K562 (cell line): ENCODE data around the gene GLCCI1. TPM values are rescaled to one million over a fixed set of nuclear protein-coding genes. Genes with fewer than 3 reads are reported as not detected.

Source experiments
- ASH1L ChIP-seq: fragments of 450-650 bp; IDR thresholded peaks from 2 replicates; pipeline ENCODE4 v1.6.1; 2018; ENCODE audit warnings: borderline replicate concordance, mild to moderate bottlenecking, low read depth; ENCODE audit not compliant: partially characterized antibody
- C11orf30 ChIP-seq: fragments of 450-650 bp; IDR thresholded peaks from 2 replicates; pipeline ENCODE4 v1.6.1; 2016; ENCODE audit warnings: low read depth, mild to moderate bottlenecking
- COPS2 ChIP-seq: fragments of 450-650 bp; conservative IDR thresholded peaks from 2 replicates; pipeline ENCODE4 v1.6.1; 2016; ENCODE audit warnings: mild to moderate bottlenecking, moderate library complexity
- FOXA3 ChIP-seq, 2 experiments: fragments of 450-650 bp in 1 of 2; sonication (generic) in 1 of 2; formaldehyde crosslinking; IDR thresholded peaks in 1 of 2; conservative IDR thresholded peaks in 1 of 2; 2 replicates each; pipeline versions ENCODE4 v1.4.0 to v1.8.0; 2020 to 2022; ENCODE audit warnings: mild to moderate bottlenecking in 2 of 2, missing genetic modification reagents in 1 of 2
- FOXJ2 ChIP-seq: fragments of 200-800 bp; sonication (Bioruptor generic); IDR thresholded peaks from 2 replicates; pipeline ENCODE4 v1.6.1; 2016; ENCODE audit warnings: missing genetic modification characterization, missing compliant biosample characterization
- MAFG ChIP-seq: fragments of 450-650 bp; conservative IDR thresholded peaks from 2 replicates; pipeline ENCODE4 v1.6.1; 2016; ENCODE audit warnings: missing genetic modification characterization, missing compliant biosample characterization
- MAFK ChIP-seq: IDR thresholded peaks from 2 replicates; pipeline ENCODE4 v1.6.1; 2011; ENCODE audit warnings: low read length, improper control_type of control experiment
- MTA3 ChIP-seq: fragments of 450-650 bp; formaldehyde crosslinking; IDR thresholded peaks from 2 replicates; pipeline ENCODE4 v1.6.1; 2017; ENCODE audit warnings: mild to moderate bottlenecking, borderline replicate concordance
- MYC ChIP-seq, 2 experiments: fragments of 250-450 bp in 1 of 2; sonication (Bioruptor Pico) in 1 of 2; IDR thresholded peaks; 2 replicates each; pipeline versions ENCODE4 v1.5.1 to v1.6.1; 2012 to 2021; ENCODE audit warnings: low read depth in 2 of 2, borderline replicate concordance in 1 of 2, improper control_type of control experiment in 1 of 2, low read length in 1 of 2, mild to moderate bottlenecking in 1 of 2, moderate library complexity in 1 of 2
- SRSF9 ChIP-seq: fragments of 200-400 bp; formaldehyde crosslinking; IDR thresholded peaks from 2 replicates; pipeline ENCODE4 v1.6.1; 2017; ENCODE audit warnings: low read depth, low read length, borderline replicate concordance
- ZC3H8 ChIP-seq: fragments of 450-650 bp; IDR thresholded peaks from 2 replicates; pipeline ENCODE4 v1.6.1; 2017
- ZNF12 ChIP-seq: sonication (generic); formaldehyde crosslinking; IDR thresholded peaks from 2 replicates; pipeline ENCODE4 v1.4.0; 2020; ENCODE audit warnings: mild to moderate bottlenecking, missing genetic modification reagents
- polyA plus RNA-seq, 8 experiments: library from polyadenylated mRNA; depleted of rRNA in 4 of 8; stranded (reverse) in 5 of 8; unstranded in 3 of 8; fragments of >200 nt; fragmentation: Nextera tagmentation in 2 of 8; fragmentation: Illumina TruSeq in 1 of 8; extraction: Ambion mirVana in 2 of 8; extraction: Trizol in 1 of 8; gene quantifications; 2 replicates each; pipeline versions ENCODE4 v1.2.1 to v1.2.3, GENCODE V29; 2011 to 2014; ENCODE audit warnings: inconsistent platforms in 1 of 8, missing spikeins in 1 of 8
- total RNA-seq, 7 experiments: library from RNA; depleted of rRNA in 6 of 7; stranded (reverse); fragments of >200 nt in 6 of 7; fragmentation: Illumina TruSeq in 2 of 7; extraction: Trizol in 2 of 7; gene quantifications; 2 replicates each; pipeline versions ENCODE4 v1.2.1 to v1.2.3, GENCODE V29; 2011 to 2021; ENCODE audit warnings: low replicate concordance in 1 of 7
- TF ChIP-seq, protein P1 (sequence below): fragments of 200-400 bp; formaldehyde crosslinking; IDR thresholded peaks from 2 replicates; pipeline ENCODE4 v1.6.1; 2017; ENCODE audit warnings: mild to moderate bottlenecking, low read depth, low read length, moderate library complexity
- TF ChIP-seq, protein P2 (sequence below): IDR thresholded peaks from 3 replicates; pipeline ENCODE4 v1.6.1; 2011; ENCODE audit warnings: borderline replicate concordance, mild to moderate bottlenecking, moderate library complexity; ENCODE audit not compliant: insufficient read length; ENCODE audit errors: extremely low read depth
- TF ChIP-seq, protein P3 (sequence below): fragments of 200-800 bp; sonication (Bioruptor generic); IDR thresholded peaks from 2 replicates; pipeline ENCODE4 v1.6.1; 2017; ENCODE audit warnings: missing genetic modification characterization, missing compliant biosample characterization
- TF ChIP-seq, protein P4 (sequence below): fragments of 200-800 bp; sonication (Bioruptor generic); IDR thresholded peaks from 2 replicates; pipeline ENCODE4 v1.6.1; 2017; ENCODE audit warnings: missing genetic modification characterization, missing compliant biosample characterization

Gene GLCCI1
- total and polyA plus RNA-seq, 9 of the 15 experiments (the other 6 are each of a cell fraction or from before 2014, with no cell fraction given), result 2.7 to 11.9 (median 7.2) TPM

DNA sequence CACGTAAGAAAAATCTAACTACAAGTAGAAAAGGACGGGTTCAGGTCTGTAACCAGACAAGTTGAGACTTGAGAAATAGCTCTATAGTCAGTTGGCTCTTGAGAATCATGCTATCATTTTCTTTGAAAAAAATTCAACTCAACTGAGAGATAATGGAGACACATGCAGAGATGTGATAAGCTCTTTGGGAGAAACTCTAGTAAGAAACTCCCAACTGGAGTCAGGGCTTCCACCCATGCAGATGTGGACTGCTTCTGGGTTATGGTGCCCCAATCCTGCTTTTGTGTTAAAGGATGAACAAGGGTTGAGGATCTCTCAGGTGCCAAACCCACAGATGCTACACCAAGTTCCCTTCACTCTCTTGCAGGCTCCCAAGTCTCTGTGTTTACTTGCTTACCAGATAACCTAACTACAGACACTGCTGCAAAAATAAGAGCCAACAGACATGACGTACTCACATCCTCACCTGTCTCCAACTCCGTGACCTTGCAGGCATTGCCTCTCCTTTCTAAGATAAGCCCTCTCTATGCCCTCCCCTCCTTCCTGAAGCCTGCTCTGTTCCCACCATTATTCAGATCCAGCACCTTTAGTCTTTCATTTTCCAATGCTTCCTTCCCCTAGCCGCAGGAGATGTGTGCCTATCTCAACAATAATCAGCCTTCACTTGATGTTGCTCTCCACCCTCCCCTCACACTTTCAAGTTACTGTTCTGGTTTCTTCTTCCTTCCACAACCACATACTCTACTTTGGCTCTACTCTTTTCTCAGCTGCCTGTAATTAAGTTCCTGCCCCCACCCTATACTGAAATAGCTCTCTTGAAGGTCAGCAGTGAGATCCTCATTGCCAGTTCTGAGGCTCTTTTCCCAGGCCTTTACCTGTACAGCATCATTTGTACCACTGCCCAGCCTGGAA is 163.4 kb downstream of the GLCCI1 start (continued):
- TF ChIP-seq, protein P1, sequence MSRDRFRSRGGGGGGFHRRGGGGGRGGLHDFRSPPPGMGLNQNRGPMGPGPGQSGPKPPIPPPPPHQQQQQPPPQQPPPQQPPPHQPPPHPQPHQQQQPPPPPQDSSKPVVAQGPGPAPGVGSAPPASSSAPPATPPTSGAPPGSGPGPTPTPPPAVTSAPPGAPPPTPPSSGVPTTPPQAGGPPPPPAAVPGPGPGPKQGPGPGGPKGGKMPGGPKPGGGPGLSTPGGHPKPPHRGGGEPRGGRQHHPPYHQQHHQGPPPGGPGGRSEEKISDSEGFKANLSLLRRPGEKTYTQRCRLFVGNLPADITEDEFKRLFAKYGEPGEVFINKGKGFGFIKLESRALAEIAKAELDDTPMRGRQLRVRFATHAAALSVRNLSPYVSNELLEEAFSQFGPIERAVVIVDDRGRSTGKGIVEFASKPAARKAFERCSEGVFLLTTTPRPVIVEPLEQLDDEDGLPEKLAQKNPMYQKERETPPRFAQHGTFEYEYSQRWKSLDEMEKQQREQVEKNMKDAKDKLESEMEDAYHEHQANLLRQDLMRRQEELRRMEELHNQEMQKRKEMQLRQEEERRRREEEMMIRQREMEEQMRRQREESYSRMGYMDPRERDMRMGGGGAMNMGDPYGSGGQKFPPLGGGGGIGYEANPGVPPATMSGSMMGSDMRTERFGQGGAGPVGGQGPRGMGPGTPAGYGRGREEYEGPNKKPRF, result no peak
- TF ChIP-seq FOXA3 (CRISPR knock-in tag; conservative IDR thresholded peaks at IDR 0.05 in 1 of 2, IDR thresholded peaks at IDR 0.05 in 1 of 2), result peak in 1 of 2 experiments; percentile 30; a peak in 1 of 4 replicates
- TF ChIP-seq, protein P2, sequence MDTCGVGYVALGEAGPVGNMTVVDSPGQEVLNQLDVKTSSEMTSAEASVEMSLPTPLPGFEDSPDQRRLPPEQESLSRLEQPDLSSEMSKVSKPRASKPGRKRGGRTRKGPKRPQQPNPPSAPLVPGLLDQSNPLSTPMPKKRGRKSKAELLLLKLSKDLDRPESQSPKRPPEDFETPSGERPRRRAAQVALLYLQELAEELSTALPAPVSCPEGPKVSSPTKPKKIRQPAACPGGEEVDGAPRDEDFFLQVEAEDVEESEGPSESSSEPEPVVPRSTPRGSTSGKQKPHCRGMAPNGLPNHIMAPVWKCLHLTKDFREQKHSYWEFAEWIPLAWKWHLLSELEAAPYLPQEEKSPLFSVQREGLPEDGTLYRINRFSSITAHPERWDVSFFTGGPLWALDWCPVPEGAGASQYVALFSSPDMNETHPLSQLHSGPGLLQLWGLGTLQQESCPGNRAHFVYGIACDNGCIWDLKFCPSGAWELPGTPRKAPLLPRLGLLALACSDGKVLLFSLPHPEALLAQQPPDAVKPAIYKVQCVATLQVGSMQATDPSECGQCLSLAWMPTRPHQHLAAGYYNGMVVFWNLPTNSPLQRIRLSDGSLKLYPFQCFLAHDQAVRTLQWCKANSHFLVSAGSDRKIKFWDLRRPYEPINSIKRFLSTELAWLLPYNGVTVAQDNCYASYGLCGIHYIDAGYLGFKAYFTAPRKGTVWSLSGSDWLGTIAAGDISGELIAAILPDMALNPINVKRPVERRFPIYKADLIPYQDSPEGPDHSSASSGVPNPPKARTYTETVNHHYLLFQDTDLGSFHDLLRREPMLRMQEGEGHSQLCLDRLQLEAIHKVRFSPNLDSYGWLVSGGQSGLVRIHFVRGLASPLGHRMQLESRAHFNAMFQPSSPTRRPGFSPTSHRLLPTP, result no peak
- no peak for TF ChIP-seq COPS2
- TF ChIP-seq FOXJ2 (tag), result peak; percentile 71; the same call in 1 of the 2 replicates
- no peak for TF ChIP-seq MAFK
- no peak for TF ChIP-seq ZNF12 (CRISPR knock-in tag)
- TF ChIP-seq ASH1L, result no peak
- no peak for TF ChIP-seq ZC3H8
- no peak for TF ChIP-seq MAFG
- no peak for TF ChIP-seq SRSF9
- TF ChIP-seq C11orf30, result no peak
- TF ChIP-seq, protein P3, sequence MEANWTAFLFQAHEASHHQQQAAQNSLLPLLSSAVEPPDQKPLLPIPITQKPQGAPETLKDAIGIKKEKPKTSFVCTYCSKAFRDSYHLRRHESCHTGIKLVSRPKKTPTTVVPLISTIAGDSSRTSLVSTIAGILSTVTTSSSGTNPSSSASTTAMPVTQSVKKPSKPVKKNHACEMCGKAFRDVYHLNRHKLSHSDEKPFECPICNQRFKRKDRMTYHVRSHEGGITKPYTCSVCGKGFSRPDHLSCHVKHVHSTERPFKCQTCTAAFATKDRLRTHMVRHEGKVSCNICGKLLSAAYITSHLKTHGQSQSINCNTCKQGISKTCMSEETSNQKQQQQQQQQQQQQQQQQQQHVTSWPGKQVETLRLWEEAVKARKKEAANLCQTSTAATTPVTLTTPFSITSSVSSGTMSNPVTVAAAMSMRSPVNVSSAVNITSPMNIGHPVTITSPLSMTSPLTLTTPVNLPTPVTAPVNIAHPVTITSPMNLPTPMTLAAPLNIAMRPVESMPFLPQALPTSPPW, result no peak
- TF ChIP-seq MTA3, result no peak
- peak; percentile 35; the same call in 1 of the 2 replicates for TF ChIP-seq MYC (IDR thresholded peaks at IDR 0.05; ENCODE audit: low read depth, low read length)
- no peak for TF ChIP-seq MYC (CRISPR knock-in tag; IDR thresholded peaks at IDR 0.05; ENCODE audit: borderline replicate concordance, low read depth)
- TF ChIP-seq, protein P4, sequence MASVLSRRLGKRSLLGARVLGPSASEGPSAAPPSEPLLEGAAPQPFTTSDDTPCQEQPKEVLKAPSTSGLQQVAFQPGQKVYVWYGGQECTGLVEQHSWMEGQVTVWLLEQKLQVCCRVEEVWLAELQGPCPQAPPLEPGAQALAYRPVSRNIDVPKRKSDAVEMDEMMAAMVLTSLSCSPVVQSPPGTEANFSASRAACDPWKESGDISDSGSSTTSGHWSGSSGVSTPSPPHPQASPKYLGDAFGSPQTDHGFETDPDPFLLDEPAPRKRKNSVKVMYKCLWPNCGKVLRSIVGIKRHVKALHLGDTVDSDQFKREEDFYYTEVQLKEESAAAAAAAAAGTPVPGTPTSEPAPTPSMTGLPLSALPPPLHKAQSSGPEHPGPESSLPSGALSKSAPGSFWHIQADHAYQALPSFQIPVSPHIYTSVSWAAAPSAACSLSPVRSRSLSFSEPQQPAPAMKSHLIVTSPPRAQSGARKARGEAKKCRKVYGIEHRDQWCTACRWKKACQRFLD, result no peak
